GM12891 (cell line): Measurements from ENCODE around the gene SPATS2.

Source experiments
- POLR2A ChIP-seq: IDR thresholded peaks from 2 replicates; pipeline ENCODE4 v1.6.1; 2011; ENCODE audit warnings: low read depth, low read length, control low read depth
- POLR2AphosphoS5 ChIP-seq: IDR thresholded peaks from 2 replicates; pipeline ENCODE4 v1.6.1; 2011; ENCODE audit warnings: low read depth, low read length, control low read depth
- TAF1 ChIP-seq: IDR thresholded peaks from 2 replicates; pipeline ENCODE4 v1.6.1; 2011; ENCODE audit warnings: low read depth, low read length, control low read depth

- no peak for TF ChIP-seq POLR2AphosphoS5
- no peak for TF ChIP-seq POLR2A
- TF ChIP-seq TAF1 = no peak
These were observed 22.1 kb downstream of the SPATS2 start for GRCh38 chr12:49389387-49389703.
